ENCODE data around the gene SH3BP5. TPM values are rescaled to one million over a fixed set of nuclear protein-coding genes. Genes with fewer than 3 reads are reported as not detected.
"Not testable (repeated sequence)": the region's sequence is repeated elsewhere in the genome, so short reads cannot be mapped to it uniquely, and the experiment has no call there.

The SH3BP5 gene
- total RNA-seq, 4 donors from 2014 or later: 12.8 to 64.4 (median 16.0) TPM

DNA sequence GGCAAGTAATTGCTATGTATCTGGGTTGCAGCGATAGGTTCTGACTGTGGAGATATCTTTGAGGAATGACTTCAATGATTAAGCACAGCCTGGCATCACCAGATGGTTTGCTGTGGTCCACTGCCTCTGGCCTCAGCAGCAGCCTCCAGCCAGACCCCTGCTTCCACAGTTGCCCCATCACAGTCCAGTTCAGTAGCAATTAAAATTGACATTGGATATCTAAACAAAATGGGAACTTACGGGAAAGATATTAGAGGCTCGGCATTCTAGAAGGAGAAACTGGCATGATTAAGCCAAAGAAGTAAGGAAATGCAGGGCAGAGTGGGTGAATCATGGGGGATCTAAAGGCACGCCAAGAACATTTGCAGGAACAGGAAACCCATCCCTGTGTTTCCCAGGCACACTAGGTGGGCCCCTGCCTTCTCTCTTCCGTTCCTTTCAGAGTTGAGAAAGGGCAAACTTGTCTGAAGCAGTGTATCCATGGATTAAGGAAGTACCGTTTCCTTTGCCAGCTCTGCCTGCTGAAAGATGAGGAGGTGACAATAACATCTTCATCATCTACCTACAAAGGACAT, 36.3 kb upstream of the SH3BP5 start:
- H3K4me3 ChIP-seq: no peak overlapping the region
- H3K27me3 ChIP-seq: no peaks in the 10 kb centered on the region
- no peak overlapping the region for H3K27ac ChIP-seq
- DNase-seq: no peak
- H3K9me3 ChIP-seq: no peaks in the 10 kb centered on the region
- no peaks in the 10 kb centered on the region for H3K36me3 ChIP-seq
- TF ChIP-seq, protein P1, sequence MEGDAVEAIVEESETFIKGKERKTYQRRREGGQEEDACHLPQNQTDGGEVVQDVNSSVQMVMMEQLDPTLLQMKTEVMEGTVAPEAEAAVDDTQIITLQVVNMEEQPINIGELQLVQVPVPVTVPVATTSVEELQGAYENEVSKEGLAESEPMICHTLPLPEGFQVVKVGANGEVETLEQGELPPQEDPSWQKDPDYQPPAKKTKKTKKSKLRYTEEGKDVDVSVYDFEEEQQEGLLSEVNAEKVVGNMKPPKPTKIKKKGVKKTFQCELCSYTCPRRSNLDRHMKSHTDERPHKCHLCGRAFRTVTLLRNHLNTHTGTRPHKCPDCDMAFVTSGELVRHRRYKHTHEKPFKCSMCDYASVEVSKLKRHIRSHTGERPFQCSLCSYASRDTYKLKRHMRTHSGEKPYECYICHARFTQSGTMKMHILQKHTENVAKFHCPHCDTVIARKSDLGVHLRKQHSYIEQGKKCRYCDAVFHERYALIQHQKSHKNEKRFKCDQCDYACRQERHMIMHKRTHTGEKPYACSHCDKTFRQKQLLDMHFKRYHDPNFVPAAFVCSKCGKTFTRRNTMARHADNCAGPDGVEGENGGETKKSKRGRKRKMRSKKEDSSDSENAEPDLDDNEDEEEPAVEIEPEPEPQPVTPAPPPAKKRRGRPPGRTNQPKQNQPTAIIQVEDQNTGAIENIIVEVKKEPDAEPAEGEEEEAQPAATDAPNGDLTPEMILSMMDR (IDR thresholded peaks at IDR 0.05): no peak
- no peak for TF ChIP-seq POLR2A (IDR thresholded peaks at IDR 0.05)
- H3K4me1 ChIP-seq: peaks cover 0 to 13% (median 0%) of the 10 kb centered on the region in 4 donors

- TF ChIP-seq POLR2A (IDR thresholded peaks at IDR 0.05): no peak
- TF ChIP-seq, protein P1 (IDR thresholded peaks at IDR 0.05): no peak
- Histone ChIP-seq H3K4me1 (peaks cover 0 to 28% (median 1%) of the 10 kb centered on the region in 4 donors), H3K9me3 (no peaks in the 10 kb centered on the region), H3K27me3 (no peaks in the 10 kb centered on the region), H3K27ac (no peak overlapping the region), H3K36me3 (no peaks in the 10 kb centered on the region), H3K4me3 (no peak overlapping the region)
- no peak for DNase-seq
Measured at GRCh38 chr3:15367059-15367458, 34.7 kb upstream of the SH3BP5 start.

- not testable (repeated sequence) for H3K36me3 ChIP-seq, H3K9me3 ChIP-seq, H3K4me3 ChIP-seq, H3K27me3 ChIP-seq
- peaks cover 0 to 37% (median 8%) of the 10 kb centered on the region in 4 donors for H3K4me1 ChIP-seq
- DNase-seq: peak in 2 of 3 donors; percentile 74 to 87
- peak overlapping the region in 2 of 4 donors; percentile 46 to 61 for H3K27ac ChIP-seq
Measured at GRCh38 chr3:15364078-15364477, 31.7 kb upstream of the SH3BP5 start.

DNA sequence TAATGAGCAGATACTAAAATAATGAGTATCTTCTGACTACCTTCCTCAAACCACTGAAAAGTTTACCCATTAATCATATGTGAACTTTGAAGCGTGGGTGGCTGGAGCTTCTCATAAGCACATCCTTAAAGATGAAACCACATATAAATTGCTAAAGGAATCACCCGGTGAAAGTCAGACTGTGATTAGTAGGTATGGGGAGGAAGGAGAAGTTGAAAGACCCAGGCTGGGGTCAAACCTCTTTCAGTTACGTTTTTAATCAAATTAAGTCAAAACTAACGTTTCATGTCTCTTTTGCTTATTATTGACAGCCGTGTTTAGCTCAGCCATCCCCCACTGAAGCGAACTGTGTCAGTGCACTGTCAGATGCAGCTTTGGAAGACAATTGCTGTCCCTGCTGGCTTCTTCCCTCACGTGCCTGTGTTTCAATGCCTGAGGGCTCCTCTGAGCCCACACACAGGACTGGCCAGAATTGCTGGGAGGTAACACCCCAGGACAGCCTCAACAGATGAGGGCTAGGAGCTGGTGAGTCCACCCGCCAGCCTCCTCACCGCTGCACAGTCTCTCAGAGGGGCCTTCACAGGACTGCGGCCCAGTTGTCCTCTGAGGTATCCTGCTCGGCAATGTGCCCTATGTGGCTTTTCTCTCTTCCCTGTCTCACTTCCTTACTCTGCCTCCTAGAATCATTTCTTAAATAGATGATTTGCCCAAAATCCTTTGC, 29.3 kb upstream of the SH3BP5 start:
- Histone ChIP-seq H3K4me3 (no peak overlapping the region), H3K9me3 (no peaks in the 10 kb centered on the region), H3K27ac (peak overlapping the region; percentile 52 to 73 (median 60)), H3K36me3 (no peaks in the 10 kb centered on the region), H3K27me3 (no peaks in the 10 kb centered on the region), H3K4me1 (peaks cover 0 to 37% (median 11%) of the 10 kb centered on the region in 4 donors)
- TF ChIP-seq, protein P1 (IDR thresholded peaks at IDR 0.05): no peak
- TF ChIP-seq POLR2A (IDR thresholded peaks at IDR 0.05): no peak
- DNase-seq: peak in 1 of 3 donors; percentile 48

DNA sequence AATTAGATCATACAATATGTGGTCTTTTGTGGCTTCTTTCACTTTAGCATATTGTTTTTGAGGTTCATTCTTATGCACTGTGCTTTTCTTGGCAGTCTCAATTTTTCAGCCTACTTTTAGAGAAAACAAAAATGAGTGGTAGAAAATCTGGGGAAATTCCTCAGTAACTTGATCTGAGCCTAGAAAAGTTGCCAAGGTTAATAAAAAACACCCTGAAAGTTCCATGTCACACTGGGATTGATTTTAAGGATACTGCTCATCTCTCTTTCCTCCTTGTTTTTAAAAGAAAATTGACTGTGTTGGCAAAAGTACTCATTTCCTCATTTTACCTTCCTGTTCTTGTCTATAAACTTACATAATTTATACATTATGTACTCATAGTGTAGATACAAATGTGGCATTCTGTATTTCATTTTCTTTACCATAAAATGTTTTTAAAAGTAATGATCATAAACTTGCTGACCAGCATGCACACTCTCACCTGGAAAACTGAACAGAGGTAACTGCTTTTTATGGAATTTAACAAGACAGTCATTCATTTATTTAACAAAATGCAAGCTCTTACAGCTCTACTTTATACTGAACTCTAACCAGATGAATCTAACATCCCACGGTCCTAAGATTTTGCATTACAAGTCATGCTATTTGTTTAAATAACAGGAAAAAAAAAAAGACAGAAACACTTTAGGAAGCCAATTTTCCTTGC, 28.6 kb upstream of the SH3BP5 start:
- no peaks in the 10 kb centered on the region for H3K9me3 ChIP-seq
- no peak for DNase-seq
- H3K4me3 ChIP-seq: no peak overlapping the region
- peak overlapping the region in 3 of 4 donors; percentile 52 to 73 (median 63) for H3K27ac ChIP-seq
- H3K4me1 ChIP-seq: peaks cover 0 to 37% (median 15%) of the 10 kb centered on the region in 4 donors
- H3K36me3 ChIP-seq: no peaks in the 10 kb centered on the region
- H3K27me3 ChIP-seq: no peaks in the 10 kb centered on the region
- TF ChIP-seq POLR2A (IDR thresholded peaks at IDR 0.05): no peak
- TF ChIP-seq, protein P1 (IDR thresholded peaks at IDR 0.05): no peak

All from Peyer's patch (tissue), 4 donors.